Midbrain (tissue), 1 donor: ENCODE measurements around the gene FCGBP.

Experiments used
- DNase-seq: peaks from one replicate; lab custom pipeline; 2025; lab: John Stamatoyannopoulos, UW

The FCGBP gene

DNA sequence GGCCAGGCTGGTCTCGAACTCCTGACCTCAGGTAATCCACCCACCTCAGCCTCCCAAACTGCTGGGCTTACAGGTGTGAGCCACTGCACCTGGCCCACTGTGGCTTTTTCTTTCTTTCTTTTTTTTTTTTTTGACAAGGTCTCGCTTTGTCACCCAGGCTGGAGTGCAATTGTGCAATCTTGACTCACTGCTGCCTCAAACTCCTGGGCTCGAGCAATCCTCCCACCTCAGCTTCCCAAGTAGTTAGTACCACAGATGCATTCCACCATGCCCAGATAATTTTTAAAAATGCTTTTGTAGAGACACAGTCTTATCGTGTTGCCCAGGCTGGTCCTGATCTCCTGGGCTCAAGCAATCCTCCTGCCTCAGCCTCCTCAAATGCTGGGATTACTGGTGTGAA is 12.1 kb upstream of the FCGBP start:
- no peak for DNase-seq

DNA sequence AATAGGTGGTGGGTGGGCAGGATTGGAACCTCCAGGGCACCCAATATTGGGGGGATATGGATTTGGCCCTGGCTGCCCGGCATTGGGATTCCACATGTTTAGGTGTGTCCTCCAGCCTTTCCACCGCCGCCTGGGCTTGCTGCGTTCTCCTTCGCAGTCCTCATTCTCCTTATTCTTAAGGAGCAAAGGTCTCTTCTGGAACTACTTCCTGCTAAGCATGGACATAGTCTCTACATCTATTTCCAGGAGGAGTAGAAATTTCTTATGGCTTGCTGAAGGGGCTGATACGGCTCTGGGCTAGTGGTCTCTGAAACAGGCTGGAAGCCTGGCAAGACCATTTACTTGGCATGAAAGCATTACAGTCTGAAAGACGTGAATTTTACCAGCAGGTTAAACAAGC is 9.2 kb upstream of the FCGBP start:
- no peak for DNase-seq

DNA sequence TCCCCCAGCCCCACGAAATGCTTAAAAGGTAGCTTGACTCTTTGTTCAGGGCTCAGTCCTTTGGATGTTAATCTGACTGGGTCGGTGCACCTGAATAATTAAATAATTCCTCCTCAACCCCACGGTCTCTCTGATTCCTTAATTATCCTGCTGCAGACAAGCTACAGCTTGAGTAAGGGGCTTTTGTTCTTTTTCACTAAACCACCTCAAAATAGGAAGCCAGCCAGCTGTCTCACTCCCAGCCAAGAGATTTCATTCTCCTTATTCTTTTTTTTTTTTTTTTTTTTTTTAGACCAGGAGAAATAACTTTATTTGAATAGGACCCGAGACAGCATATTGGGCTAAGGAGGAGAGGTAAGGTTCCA is 7.9 kb upstream of the FCGBP start:
- DNase-seq: no peak

DNA sequence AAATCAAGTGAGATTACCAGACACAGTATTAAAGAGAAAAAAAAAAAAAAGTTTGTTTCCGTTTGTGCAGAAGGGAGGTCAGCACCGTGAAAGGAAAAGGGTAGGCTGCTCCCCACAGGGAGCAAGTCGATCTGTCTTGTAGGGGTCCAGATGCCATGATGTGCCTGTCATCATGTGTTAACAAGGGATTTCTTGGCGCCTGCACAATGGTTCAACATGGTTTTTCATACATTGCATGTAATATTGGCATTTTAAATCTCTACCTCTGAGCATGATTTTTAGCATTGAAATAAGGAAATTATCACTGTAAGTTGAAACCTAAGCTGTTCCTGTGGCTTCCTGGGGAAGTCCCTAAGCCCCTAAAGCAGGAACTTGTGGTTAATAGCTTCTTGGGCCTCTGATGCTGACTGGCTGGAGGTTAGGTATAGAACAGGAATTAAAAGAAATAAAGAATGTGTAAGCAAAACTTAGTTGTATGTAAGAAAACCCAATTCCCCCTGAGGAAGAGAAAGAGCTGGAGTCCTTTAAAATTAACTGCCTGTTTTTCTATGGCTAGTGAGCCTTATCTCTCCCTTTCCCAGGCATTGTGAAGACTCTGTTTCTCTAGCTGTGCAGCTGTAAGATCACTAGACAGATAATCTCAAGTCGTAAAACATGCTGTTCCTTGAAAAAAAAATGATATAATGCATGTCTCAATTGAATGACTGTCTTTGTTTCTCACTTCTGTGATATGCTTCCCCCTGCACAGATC is 7.4 kb upstream of the FCGBP start:
- peak; percentile 32 for DNase-seq

DNA sequence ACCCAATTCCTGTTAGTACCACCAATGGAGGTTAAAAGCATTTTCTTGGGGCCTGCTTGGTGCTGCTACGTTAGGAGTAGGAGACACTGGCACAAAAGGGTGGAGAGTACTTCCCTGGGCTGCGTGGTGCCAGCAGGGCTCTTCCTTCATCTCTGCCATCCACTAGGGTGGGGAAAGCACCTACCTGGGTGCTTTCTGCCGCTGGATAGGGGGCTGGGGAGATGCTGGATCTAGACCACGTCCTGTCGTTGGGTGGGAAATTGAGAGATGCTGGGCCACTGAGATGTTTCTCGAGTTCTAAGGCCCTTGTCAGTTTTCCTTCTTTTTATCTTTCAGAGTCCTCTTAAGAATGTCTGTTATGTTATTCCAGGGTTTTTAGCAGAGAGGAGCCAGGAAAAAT is 6.7 kb upstream of the FCGBP start:
- DNase-seq: no peak

DNA sequence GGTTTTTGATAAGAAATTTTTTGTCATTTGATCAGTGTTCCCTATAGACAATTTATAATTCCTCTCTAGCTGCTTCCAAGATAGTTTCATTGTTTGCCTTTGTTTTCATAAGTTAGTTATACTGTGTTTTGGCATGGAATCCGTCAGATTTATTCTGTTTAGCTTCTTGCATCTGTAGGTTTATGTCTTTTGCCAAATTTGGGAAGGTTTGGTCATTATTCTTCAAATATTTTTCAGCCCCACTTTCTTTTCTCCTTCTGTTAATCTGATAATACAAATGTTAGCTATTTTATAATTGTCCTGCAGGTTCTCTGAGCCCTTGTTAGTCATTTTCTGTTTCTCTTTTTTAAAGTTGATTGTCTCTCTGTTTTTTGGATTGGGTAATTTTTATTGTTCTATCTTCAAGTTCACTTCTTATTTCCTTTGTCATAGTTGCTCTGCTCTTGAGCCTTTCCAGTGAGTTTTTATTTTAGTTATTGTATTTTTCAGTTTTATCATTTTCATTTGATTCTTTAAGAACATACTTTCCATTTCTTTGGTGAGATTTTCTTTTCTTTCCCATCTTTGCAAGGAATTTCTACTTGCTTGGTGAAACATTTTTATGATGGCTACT is 5.9 kb upstream of the FCGBP start:
- DNase-seq: no peak

DNA sequence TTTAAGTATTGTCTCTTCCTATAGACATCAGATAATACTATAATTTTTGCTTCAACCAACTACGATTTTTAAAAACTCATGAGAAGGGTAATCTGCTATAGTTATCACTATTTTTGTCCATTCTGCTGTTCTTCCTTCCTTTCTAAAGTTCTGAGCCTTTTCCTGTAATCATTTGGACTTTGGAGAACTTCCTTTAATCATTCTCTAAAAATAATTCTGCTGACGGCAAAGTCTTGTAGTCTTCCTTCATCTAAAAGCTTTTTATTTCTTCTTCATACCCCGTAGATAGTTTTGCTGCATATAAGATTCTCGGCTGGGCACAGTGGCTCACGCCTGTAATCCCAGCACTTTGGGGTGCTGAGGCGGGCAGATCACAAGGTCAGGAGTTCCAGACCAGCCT is 5.1 kb upstream of the FCGBP start:
- peak; percentile 0 for DNase-seq

DNA sequence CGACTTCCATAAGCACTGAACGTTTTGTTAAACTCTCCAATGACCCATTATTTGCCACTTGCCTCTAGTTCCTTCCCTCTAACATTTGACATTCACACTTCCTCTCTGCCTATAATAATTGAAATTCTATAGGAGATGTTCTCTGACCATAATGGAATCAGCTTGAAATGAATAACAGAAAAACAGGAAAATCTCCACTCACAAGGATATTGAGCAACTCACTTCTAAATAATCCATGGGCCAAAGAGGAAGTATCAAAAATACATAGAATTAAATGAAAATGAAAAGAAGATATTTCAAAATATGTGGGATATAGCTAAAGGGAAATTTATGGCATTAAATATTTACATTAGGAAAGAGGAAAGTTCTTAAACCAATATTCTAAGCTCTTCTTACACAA is 3.4 kb upstream of the FCGBP start:
- no peak for DNase-seq

DNA sequence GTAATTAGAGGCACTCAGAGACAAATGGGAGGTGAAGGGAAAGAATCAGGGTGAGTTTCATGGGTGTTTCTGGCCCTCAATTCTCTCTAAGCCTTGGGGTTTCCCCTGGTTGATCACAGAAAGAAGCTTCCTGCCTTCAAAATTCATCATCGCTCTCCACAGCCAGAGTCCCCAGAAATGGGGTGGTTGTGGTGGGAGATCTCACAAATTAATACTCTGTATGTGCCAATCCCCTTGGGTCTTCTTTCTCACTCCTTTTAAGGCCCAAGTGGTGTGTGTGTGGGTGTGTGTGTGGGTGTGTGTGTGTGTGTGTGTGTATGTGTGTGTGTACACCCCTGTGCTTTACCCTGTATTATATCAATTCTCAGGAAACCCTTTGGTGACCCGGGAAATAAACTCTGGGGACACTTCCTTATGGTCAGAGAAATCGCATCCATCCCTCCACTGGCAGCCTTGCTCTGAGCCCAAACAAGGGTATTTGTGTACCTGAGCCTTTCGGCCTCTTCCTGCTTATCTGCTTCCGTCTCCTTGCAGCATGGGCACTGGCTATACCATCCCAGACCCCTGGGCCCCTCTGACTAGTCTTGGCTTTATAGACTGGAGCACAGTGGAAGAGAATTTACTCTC is 2.8 kb upstream of the FCGBP start:
- DNase-seq: no peak

DNA sequence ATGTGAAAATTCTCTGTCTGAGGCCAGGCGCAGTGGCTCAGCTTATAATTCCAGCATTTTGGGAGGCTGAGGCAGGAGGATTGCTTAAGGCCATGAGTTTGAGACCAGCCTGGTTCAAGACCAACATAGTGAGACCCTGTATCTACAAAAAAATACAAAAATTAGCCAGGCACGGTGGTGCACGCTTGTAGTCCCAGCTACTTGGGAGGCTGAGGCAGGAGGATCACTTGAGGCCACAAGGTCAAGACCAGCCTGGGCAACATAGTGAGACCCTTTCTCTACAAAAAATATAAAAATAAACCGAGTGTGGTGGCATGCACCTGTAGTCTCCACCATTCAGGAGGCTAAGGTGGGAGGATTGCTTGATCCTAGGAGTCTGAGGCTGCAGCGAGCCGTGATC is 2.2 kb upstream of the FCGBP start:
- DNase-seq: no peak

DNA sequence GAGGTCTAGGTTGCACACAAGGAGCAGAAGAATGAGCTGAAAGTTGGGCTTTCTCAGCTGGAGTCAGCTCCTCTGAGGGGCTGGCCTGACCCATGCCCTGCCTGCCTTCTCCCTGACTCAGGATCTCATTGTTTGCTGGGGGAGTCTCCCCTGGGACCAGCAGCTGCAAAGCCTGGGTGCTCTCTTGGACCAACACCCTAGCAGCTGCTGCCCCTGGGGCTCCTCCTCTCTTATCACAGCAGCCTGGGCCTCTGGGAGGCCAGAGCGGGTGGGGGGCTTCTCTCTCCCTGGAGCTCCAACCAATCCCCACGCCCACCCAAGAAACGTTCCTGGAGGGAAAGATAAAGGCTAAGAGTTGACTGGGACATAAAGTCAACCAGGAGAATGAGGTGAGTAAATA is 1.6 kb upstream of the FCGBP start:
- DNase-seq: no peak

DNA sequence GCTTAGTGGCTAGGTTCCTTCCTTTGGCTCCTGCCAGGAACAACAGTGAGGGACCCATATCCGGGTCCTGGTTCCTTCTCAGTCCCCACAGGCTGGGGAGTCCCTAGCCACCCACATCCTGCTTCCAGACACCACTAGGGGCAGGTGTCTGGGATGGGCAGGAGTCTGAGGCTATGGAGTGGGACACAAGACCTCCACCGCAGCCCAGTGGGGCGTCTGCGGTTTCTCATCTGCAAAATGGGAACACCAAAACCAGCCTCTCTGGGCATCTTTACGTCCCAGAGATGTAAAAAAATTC is 879 bp upstream of the FCGBP start:
- no peak for DNase-seq

DNA sequence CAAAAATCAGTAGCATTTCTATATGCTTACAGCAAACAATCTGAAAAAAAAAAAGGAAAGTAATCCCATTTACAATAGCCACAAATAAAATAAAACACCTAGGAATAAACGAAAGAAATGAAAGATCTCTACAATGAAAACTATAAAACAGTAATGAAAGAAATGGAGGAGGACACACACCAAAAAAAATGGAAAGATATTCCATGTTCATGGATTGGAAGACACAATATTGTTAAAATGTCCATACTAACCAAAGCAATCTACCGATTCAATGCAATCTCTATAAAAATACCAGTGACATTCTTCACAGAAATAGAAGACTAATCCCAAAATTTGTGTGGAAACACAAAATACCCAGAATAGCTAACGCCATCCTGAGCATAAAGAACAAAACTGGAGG is 4.7 kb downstream of the FCGBP start:
- no peak for DNase-seq

DNA sequence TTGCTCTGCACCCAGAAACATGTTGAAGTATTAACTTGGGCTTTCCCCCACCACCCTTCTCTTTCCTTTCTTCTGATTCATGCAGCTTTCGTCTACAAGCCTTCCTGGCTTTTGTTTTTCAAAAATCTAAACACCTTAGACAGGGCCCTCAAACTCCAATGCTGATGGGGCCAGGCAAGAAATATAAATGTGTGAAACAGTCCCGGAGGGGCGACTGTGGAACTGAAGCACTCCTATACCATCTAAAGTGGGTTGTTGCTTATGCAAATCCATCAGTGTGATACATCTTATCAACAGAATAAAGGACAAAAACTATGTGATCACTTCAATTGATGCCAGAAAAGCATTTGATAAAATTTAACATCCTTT is 6.1 kb downstream of the FCGBP start:
- no peak for DNase-seq

DNA sequence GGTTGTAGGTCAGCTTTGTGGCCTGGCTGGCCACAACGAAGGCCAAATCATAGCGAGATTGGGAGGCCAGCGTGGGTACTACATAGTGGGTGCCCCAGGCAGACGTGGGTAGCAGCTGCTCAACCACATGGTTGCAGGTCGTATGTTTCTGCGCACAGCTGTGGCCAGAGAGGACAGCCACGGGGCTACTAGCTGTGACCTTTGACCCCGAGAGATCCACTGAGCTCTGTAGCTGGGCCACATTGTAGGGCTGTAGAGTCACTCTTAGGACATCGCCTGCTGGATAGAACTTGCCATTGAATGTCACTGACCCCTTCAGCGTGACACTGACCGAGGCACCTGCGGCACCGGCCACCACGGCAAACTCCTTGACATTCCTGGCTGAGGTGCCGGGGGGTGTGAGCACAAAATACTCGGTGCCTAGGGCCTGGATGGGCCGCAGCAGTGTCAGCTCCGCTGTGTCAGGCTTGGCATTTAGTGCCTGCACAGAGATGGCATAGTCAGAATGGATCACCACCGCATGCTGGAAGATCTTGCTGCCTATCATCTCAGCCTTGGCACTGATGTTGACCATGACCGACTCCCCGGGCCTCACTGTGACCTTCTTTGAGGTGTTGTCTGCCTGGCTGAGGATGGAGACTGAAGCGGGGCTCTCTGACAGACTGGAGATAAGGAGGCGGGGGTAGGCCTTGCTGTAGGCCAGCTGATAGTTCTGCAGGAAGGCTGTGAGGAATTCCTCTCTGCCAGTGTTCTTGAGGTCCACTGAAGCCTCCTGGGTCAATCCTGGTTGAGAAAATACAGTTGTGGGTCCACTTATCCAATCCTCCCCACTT is 6.7 kb downstream of the FCGBP start:
- no peak for DNase-seq

DNA sequence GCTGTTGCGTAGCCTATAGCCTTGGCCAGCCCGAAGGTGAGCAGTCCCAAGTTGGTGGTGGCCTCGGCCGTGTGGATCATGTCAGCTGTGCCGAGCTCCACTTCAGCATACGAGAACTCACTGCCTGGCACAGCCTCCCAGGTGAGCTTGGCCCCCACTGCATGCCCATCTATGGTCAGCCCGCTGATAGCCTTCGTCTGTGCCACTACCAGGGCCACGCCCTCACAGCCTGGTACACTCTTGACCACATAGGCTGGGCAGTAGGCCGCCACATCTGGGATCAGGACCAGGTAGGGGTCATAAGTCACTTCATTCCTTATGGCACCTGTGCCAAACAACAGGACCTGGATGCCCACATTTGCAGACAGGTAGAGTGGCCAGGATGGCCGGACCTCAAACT is 7.4 kb downstream of the FCGBP start:
- no peak for DNase-seq

DNA sequence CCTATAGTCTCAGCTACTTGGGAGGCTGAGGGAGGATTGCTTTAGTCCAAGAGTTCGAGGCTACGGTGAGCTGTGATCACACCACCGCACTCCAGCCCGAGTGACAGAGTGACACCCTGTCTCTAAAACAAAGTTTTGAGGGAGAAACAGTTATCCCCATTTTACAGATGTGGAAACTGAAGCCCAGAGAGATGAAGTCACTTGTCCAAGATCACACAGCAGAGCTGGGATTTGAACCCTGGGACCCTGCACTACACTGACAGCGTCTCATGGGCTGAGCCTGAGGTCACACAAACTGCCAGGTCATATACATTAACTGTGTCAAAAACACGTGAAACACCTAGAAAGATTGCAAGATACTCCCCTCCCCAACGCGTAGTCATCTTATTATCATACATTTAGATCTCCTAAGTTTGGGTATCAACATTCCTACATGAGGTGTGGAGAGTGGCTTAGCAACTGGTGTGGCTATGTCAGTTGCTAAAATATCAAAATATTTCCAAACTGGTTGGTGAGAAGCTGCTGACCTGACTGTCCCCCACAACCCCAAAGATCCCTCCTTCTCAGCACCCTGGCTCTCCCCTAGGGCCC is 8.2 kb downstream of the FCGBP start:
- DNase-seq: no peak

DNA sequence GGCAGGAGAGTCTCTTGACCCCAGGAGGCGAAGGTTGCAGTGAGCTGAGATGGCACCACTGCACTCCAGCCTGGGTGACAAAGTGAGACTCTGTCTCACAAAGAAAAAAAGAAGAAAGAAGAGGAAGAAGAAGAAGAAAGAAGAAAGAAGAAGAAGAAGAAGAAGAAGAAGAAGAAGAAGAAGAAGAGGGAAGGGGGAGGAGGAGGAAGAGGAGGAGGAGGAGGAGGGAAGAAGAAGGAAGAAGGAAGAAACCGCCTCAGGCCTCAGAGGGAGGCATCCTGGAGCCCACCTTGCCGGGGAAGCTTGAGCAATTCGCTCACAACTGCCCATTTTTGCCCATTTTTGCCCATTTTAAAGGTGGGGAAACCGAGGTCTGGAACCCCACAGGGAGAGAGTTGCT is 9.5 kb downstream of the FCGBP start:
- no peak for DNase-seq

DNA sequence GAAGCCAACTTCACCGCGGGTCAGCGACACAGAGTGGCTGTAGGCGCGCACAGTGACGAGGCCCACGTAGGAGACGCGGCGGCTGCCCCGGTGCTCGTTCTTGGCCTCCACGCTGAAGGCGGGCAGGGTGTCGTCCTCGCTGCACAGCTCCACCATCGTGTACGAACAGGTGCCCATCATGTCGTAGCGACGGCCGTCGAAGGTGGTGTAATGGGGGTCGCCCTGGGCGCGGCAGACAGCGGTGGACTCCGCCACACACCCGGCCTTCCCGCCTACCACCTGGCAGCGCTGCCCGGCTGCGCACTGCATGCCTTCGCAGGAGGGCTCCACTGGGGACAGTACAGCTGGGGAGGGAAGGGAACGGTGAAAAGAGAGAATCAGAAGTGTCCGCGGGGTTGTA is 10.0 kb downstream of the FCGBP start:
- DNase-seq: no peak

DNA sequence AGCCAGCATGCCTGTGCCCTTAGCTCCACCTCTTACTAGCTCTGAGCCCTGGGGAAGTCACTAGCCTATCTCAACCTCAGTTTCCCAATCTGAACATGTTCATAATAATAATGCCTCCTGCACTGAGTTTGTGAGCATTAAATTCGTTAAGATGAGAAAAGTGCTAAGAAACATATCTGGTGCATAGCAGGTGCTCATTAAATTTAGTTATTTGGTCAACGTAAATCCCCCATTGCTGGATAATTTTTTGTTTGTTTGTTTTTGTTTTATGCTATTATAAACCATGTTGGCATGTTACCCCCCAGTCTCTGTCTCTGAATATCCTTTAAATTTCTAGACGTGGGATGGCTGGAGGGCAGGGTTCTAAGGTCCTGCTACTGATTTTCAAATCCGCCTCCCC is 10.6 kb downstream of the FCGBP start:
- no peak for DNase-seq

DNA sequence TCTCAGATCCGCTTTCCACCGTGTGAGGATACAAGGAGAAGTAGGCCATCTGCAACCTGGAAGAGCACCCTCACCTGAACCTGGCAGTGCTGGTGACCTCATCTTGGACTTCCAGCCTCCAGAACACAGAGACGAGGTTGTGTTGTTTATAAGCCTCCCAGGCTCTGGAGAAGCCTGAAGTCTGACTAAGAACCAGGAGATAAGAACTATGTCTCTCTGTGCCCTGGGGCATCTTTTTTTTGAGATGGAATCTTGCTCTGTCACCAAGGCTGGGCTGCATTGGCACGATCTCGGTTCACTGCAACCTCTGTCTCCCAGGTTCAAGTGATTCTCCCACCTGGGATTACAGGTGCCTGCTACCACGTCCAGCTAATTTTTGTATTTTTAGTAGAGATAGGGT is 14.5 kb downstream of the FCGBP start:
- DNase-seq: no peak

DNA sequence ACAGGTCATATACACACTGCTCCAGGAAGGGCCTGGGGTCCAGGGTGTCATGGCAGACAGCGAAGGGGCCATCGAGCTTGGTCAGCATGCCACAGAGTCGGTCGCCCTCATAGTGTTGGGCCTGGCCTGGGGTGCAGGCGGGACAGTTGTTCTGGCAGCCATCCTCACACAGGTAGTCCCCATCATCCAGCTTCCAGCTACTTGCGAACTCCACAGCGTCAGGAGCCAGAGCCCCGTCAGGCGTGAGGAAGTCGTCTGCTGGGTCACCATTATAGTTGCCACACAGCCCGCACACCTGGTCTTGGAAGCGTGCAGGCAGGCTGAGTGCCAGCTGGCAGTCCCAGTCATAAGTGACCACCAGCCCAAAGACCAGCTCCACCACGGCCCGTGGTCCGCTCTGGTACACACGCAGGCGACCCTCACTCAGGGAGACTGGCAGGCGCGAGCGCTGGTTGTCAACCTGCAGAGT is 16.2 kb downstream of the FCGBP start:
- no peak for DNase-seq
